HG02763 (cell line): ENCODE results near the gene ANKRD23.
A peak's percentile ranks its signal among the peaks of the same experiment; 100 is the strongest.
"Not testable (repeated sequence)": the region's sequence is repeated elsewhere in the genome, so short reads cannot be mapped to it uniquely, and the experiment has no call there.

Experiments used
- ATAC-seq: cut with Tn5 transposase; IDR thresholded peaks from one replicate; pipeline ENCODE4 v1.9.1; 2021; ENCODE audit warnings: mild to moderate bottlenecking, moderate library complexity; ENCODE audit not compliant: unreplicated experiment

ANKRD23 gene

GRCh38 chr2:96819128-96819875, 24.5 kb downstream of the ANKRD23 start:
- no peak for ATAC-seq

- ATAC-seq: no peak
These were observed 25.9 kb downstream of the ANKRD23 start for GRCh38 chr2:96817882-96818281.

- ATAC-seq: no peak
These were observed 26.8 kb downstream of the ANKRD23 start for GRCh38 chr2:96816836-96817702.

- peak; percentile 85 for ATAC-seq
These were observed 27.5 kb downstream of the ANKRD23 start, which contains the start of gene CNNM3 for GRCh38 chr2:96816127-96816835. TSS of gene CNNM3 (plus strand) at chr2:96816268. CDS start at chr2:96816278, 10 bp downstream.

- no peak for ATAC-seq
These were observed 28.3 kb downstream of the ANKRD23 start for GRCh38 chr2:96815326-96816126.

- no peak for ATAC-seq
These were observed 30.2 kb downstream of the ANKRD23 start for GRCh38 chr2:96813656-96814055.

- ATAC-seq: no peak
These were observed 31.9 kb downstream of the ANKRD23 start for GRCh38 chr2:96811917-96812316.

GRCh38 chr2:96810783-96811192, 33.0 kb downstream of the ANKRD23 start:
- ATAC-seq: no peak

GRCh38 chr2:96809951-96810782, 33.7 kb downstream of the ANKRD23 start:
- ATAC-seq: no peak

- no peak for ATAC-seq
These were observed 34.5 kb downstream of the ANKRD23 start for GRCh38 chr2:96809216-96809882.

- ATAC-seq: no peak
These were observed 35.5 kb downstream of the ANKRD23 start for GRCh38 chr2:96808176-96808837.

- no peak for ATAC-seq
These were observed 36.7 kb downstream of the ANKRD23 start for GRCh38 chr2:96807127-96807471.

- ATAC-seq: peak; percentile 48
These were observed 37.2 kb downstream of the ANKRD23 start for GRCh38 chr2:96806468-96807126.

GRCh38 chr2:96805946-96806345, 37.9 kb downstream of the ANKRD23 start:
- not testable (repeated sequence) for ATAC-seq

GRCh38 chr2:96804986-96805385, 38.8 kb downstream of the ANKRD23 start:
- no peak for ATAC-seq

- no peak for ATAC-seq
These were observed 41.1 kb downstream of the ANKRD23 start for GRCh38 chr2:96802721-96803120.

GRCh38 chr2:96801786-96802595, 41.8 kb downstream of the ANKRD23 start:
- ATAC-seq: no peak
